ENCODE results near the gene SRP54. TPM values are rescaled to one million over a fixed set of nuclear protein-coding genes. Genes with fewer than 3 reads are reported as not detected.
A peak's percentile ranks its signal among the peaks of the same experiment; 100 is the strongest.
"Not testable (repeated sequence)": the region's sequence is repeated elsewhere in the genome, so short reads cannot be mapped to it uniquely, and the experiment has no call there.

The SRP54 gene
- total RNA-seq, 2 experiments from 2014 or later: 58.0 to 60.1 TPM

GRCh38 chr14:35042632-35043031 is 59.8 kb downstream of the SRP54 start:
- H3K27ac Mint-ChIP-seq: no peak overlapping the region
- DNase-seq: no peak
- no peaks in the 10 kb centered on the region for H3K9me3 Mint-ChIP-seq
- H3K27me3 Mint-ChIP-seq: no peaks in the 10 kb centered on the region
- no peak overlapping the region for H3K4me3 Mint-ChIP-seq
- ChIA-PET CTCF (interaction anchor here (0.6 to 1.5 kb wide), 2 partner anchors 17 to 19 kb away, joined by 3 to 4 read pairs; no protein-coding TSS in a partner anchor), POLR2A (no interaction called here)
- peaks cover under 1% of the 10 kb centered on the region for H3K36me3 Mint-ChIP-seq (ENCODE audit: low read depth)
- peaks cover 19% of the 10 kb centered on the region for H3K4me1 Mint-ChIP-seq

- no peak overlapping the region for H3K4me3 Mint-ChIP-seq
- DNase-seq: no peak
- CTCF ChIA-PET: interaction anchor here (0.6 to 1.5 kb wide), 3 partner anchors 18 to 60 kb away, joined by 3 to 4 read pairs (median 3); partner anchors contain the start of gene SRP54
- no peaks in the 10 kb centered on the region for H3K27me3 Mint-ChIP-seq
- H3K27ac Mint-ChIP-seq: no peak overlapping the region
- H3K4me1 Mint-ChIP-seq: peaks cover 24% of the 10 kb centered on the region
- POLR2A ChIA-PET: no interaction called here
- H3K9me3 Mint-ChIP-seq: no peaks in the 10 kb centered on the region
- peaks cover 4% of the 10 kb centered on the region for H3K36me3 Mint-ChIP-seq (ENCODE audit: low read depth)
Measured at GRCh38 chr14:35043046-35043445, 60.3 kb downstream of the SRP54 start.

- H3K9me3 Mint-ChIP-seq: no peaks in the 10 kb centered on the region
- no peak for DNase-seq
- ChIA-PET CTCF (interaction anchor here (0.6 to 2.4 kb wide), 8 partner anchors 10 to 434 kb away, joined by 3 to 8 read pairs (median 3); partner anchors contain the start of genes NFKBIA and SRP54), POLR2A (interaction anchor here (0.7 to 1.2 kb wide), 6 partner anchors 63 to 332 kb away, joined by 3 to 6 read pairs (median 3); partner anchors contain the start of genes BAZ1A, PSMA6 and SRP54)
- peak overlapping the region; percentile 97 for H3K27ac Mint-ChIP-seq
- no peaks in the 10 kb centered on the region for H3K27me3 Mint-ChIP-seq
- H3K4me3 Mint-ChIP-seq: peak overlapping the region; percentile 84
- H3K36me3 Mint-ChIP-seq (ENCODE audit: low read depth): peaks cover 15% of the 10 kb centered on the region
- H3K4me1 Mint-ChIP-seq: peaks cover 31% of the 10 kb centered on the region
Measured at GRCh38 chr14:35044939-35045797, 62.4 kb downstream of the SRP54 start.

GRCh38 chr14:35045798-35046047 is 62.9 kb downstream of the SRP54 start:
- peaks cover 34% of the 10 kb centered on the region for H3K4me1 Mint-ChIP-seq
- no peak for DNase-seq
- H3K36me3 Mint-ChIP-seq (ENCODE audit: low read depth): peaks cover 19% of the 10 kb centered on the region
- ChIA-PET CTCF (interaction anchor here (0.6 to 2.4 kb wide), 9 partner anchors 11 to 434 kb away, joined by 3 to 8 read pairs (median 3); partner anchors contain the start of genes NFKBIA and SRP54), POLR2A (interaction anchor here (0.7 to 1.2 kb wide), 6 partner anchors 63 to 332 kb away, joined by 3 to 6 read pairs (median 3); partner anchors contain the start of genes BAZ1A, PSMA6 and SRP54)
- no peaks in the 10 kb centered on the region for H3K27me3 Mint-ChIP-seq
- H3K4me3 Mint-ChIP-seq: peak overlapping the region; percentile 84
- H3K9me3 Mint-ChIP-seq: no peaks in the 10 kb centered on the region
- H3K27ac Mint-ChIP-seq: peak overlapping the region; percentile 97

GRCh38 chr14:35046048-35046750 is 63.4 kb downstream of the SRP54 start, which contains the start of gene FAM177A1:
FAM177A1 (plus strand) TSS chr14:35046272; CDS start chr14:35046464, 192 bp downstream.
- Mint-ChIP-seq H3K9me3 (no peaks in the 10 kb centered on the region), H3K36me3 (ENCODE audit: low read depth) (peaks cover 21% of the 10 kb centered on the region), H3K27me3 (no peaks in the 10 kb centered on the region), H3K27ac (peak within 1 kb of the TSS; percentile 97), H3K4me1 (peaks cover 34% of the 10 kb centered on the region), H3K4me3 (peak within 1 kb of the TSS; percentile 84)
- ChIA-PET CTCF (interaction anchor here (0.6 to 2.4 kb wide), 11 partner anchors 11 to 435 kb away, joined by 3 to 8 read pairs (median 3); partner anchors contain the start of genes NFKBIA and SRP54), POLR2A (interaction anchor here (0.7 to 1.2 kb wide), 7 partner anchors 64 to 369 kb away, joined by 3 to 6 read pairs (median 3); partner anchors contain the start of genes BAZ1A, PSMA6 and SRP54)
- peak; percentile 99 for DNase-seq

GRCh38 chr14:35046751-35047536 is 64.2 kb downstream of the SRP54 start:
- Mint-ChIP-seq H3K4me1 (peaks cover 34% of the 10 kb centered on the region), H3K36me3 (ENCODE audit: low read depth) (peaks cover 21% of the 10 kb centered on the region), H3K27me3 (no peaks in the 10 kb centered on the region), H3K4me3 (peak overlapping the region; percentile 84), H3K27ac (peak overlapping the region; percentile 97), H3K9me3 (no peaks in the 10 kb centered on the region)
- CTCF ChIA-PET: interaction anchor here (0.9 to 2.4 kb wide), 9 partner anchors 12 to 357 kb away, joined by 3 to 8 read pairs (median 3); partner anchors contain the start of genes NFKBIA and SRP54
- POLR2A ChIA-PET: interaction anchor here (0.7 to 1.2 kb wide), 3 partner anchors 172 to 369 kb away, joined by 3 read pairs; partner anchors contain the start of genes BAZ1A and PSMA6
- no peak for DNase-seq

GRCh38 chr14:35047976-35048513 is 65.3 kb downstream of the SRP54 start:
- Mint-ChIP-seq H3K27me3 (no peaks in the 10 kb centered on the region), H3K4me3 (peak overlapping the region; percentile 84), H3K9me3 (no peaks in the 10 kb centered on the region), H3K27ac (peak overlapping the region; percentile 78), H3K4me1 (peaks cover 32% of the 10 kb centered on the region), H3K36me3 (ENCODE audit: low read depth) (peaks cover 21% of the 10 kb centered on the region)
- DNase-seq: no peak
- CTCF ChIA-PET: interaction anchor here (0.6 to 2.4 kb wide), 4 partner anchors 25 to 356 kb away, joined by 3 to 8 read pairs (median 4); partner anchors contain the start of gene NFKBIA
- POLR2A ChIA-PET: no interaction called here

- H3K4me3 Mint-ChIP-seq: no peak overlapping the region
- DNase-seq: no peak
- ChIA-PET POLR2A (no interaction called here), CTCF (no interaction called here)
- H3K9me3 Mint-ChIP-seq: no peaks in the 10 kb centered on the region
- no peak overlapping the region for H3K27ac Mint-ChIP-seq
- peaks cover 23% of the 10 kb centered on the region for H3K4me1 Mint-ChIP-seq
- H3K27me3 Mint-ChIP-seq: no peaks in the 10 kb centered on the region
- H3K36me3 Mint-ChIP-seq (ENCODE audit: low read depth): peaks cover 24% of the 10 kb centered on the region
Measured at GRCh38 chr14:35050652-35051051, 67.9 kb downstream of the SRP54 start.

GRCh38 chr14:35051796-35052195 is 69.0 kb downstream of the SRP54 start:
- no peak overlapping the region for H3K27ac Mint-ChIP-seq
- no peak for DNase-seq
- H3K36me3 Mint-ChIP-seq (ENCODE audit: low read depth): peaks cover 26% of the 10 kb centered on the region
- no peak overlapping the region for H3K4me3 Mint-ChIP-seq
- H3K4me1 Mint-ChIP-seq: peaks cover 24% of the 10 kb centered on the region
- ChIA-PET POLR2A (interaction anchor here (0.6 kb wide), 1 partner anchor 72 kb away, joined by 6 read pairs; no protein-coding TSS in a partner anchor), CTCF (interaction anchor here (0.9 to 1.5 kb wide), 3 partner anchors 8 to 71 kb away, joined by 3 read pairs; partner anchors contain the start of genes PPP2R3C and PRORP)
- H3K27me3 Mint-ChIP-seq: no peaks in the 10 kb centered on the region
- H3K9me3 Mint-ChIP-seq: no peaks in the 10 kb centered on the region

GRCh38 chr14:35052637-35053036 is 69.8 kb downstream of the SRP54 start:
- H3K9me3 Mint-ChIP-seq: no peaks in the 10 kb centered on the region
- no peak overlapping the region for H3K27ac Mint-ChIP-seq
- no peak for DNase-seq
- H3K4me3 Mint-ChIP-seq: no peak overlapping the region
- ChIA-PET POLR2A (no interaction called here), CTCF (interaction anchor here (1.5 kb wide), 1 partner anchor 70 kb away, joined by 3 read pairs; the partner anchor contains the start of genes PPP2R3C and PRORP)
- no peaks in the 10 kb centered on the region for H3K27me3 Mint-ChIP-seq
- H3K36me3 Mint-ChIP-seq (ENCODE audit: low read depth): peaks cover 28% of the 10 kb centered on the region
- peaks cover 21% of the 10 kb centered on the region for H3K4me1 Mint-ChIP-seq

GRCh38 chr14:35061113-35061791 is 78.5 kb downstream of the SRP54 start:
- H3K36me3 Mint-ChIP-seq (ENCODE audit: low read depth): peaks cover 26% of the 10 kb centered on the region
- H3K4me1 Mint-ChIP-seq, POLR2A ChIA-PET, H3K27me3 Mint-ChIP-seq, DNase-seq, H3K9me3 Mint-ChIP-seq, H3K4me3 Mint-ChIP-seq: not testable (repeated sequence)
- H3K27ac Mint-ChIP-seq: peak overlapping the region; percentile 41
- CTCF ChIA-PET: interaction anchor here (0.9 kb wide), 1 partner anchor 46 kb away, joined by 7 read pairs; no protein-coding TSS in a partner anchor
